Neural cell (in vitro differentiated cells): ENCODE results near the gene FGF14. TPM values are rescaled to one million over a fixed set of nuclear protein-coding genes. Genes with fewer than 3 reads are reported as not detected.

Experiments used
- H2AFZ ChIP-seq: fragments of 200-600, 300-800 bp; sonication (generic), shearing (Covaris generic); 2 replicates; pipeline ENCODE4 v1.6.0; 2014; ENCODE audit warnings: low read depth, mild to moderate bottlenecking, antibody characterized with exemption, low read length, moderate library complexity
- H3F3A ChIP-seq: fragments of 200-600 bp; shearing (Covaris generic); 2 replicates; pipeline ENCODE4 v1.6.1; 2016; ENCODE audit warnings: mild to moderate bottlenecking, moderate library complexity, mixed read lengths, antibody characterized with exemption, low read length; ENCODE audit not compliant: insufficient read depth, poor library complexity, severe bottlenecking
- H3K27ac ChIP-seq: fragments of 200-600, 300-800 bp; sonication (generic), shearing (Covaris generic); 2 replicates; pipeline ENCODE4 v1.5.1; 2014; ENCODE audit warnings: mild to moderate bottlenecking, low read length, moderate library complexity
- H3K27me3 ChIP-seq: fragments of 300-800, 200-600 bp; sonication (generic), shearing (Covaris generic); 2 replicates; pipeline ENCODE4 v1.6.0; 2014; ENCODE audit warnings: mild to moderate bottlenecking, low read depth, low read length, moderate library complexity; ENCODE audit not compliant: insufficient read depth
- H3K36me3 ChIP-seq: fragments of 300-800, 200-600 bp; sonication (generic), shearing (Covaris generic); 2 replicates; pipeline ENCODE4 v1.5.1; 2014; ENCODE audit warnings: mild to moderate bottlenecking, antibody characterized with exemption, low read length, moderate library complexity; ENCODE audit not compliant: insufficient read depth
- H3K4me2 ChIP-seq: fragments of 300-800, 200-600 bp; sonication (generic), shearing (Covaris generic); 2 replicates; pipeline ENCODE4 v1.6.0; 2014; ENCODE audit warnings: mild to moderate bottlenecking, low read length
- H3K4me3 ChIP-seq: fragments of 300-800, 200-600 bp; sonication (generic), shearing (Covaris generic); 2 replicates; pipeline ENCODE4 v1.5.1; 2014; ENCODE audit warnings: mild to moderate bottlenecking, low read length, moderate library complexity
- H3K79me2 ChIP-seq: fragments of 200-600 bp; shearing (Covaris generic); replicated peaks from 2 replicates; pipeline ENCODE4 v1.6.0; 2014; ENCODE audit warnings: mild to moderate bottlenecking, low read length, moderate library complexity; ENCODE audit not compliant: insufficient read depth
- H3K9ac ChIP-seq: fragments of 300-800, 200-600 bp; sonication (generic), shearing (Covaris generic); 2 replicates; pipeline ENCODE4 v1.6.1; 2016; ENCODE audit warnings: mild to moderate bottlenecking, low read length, mixed read lengths
- H3K9me2 ChIP-seq: fragments of 200-600 bp; shearing (Covaris generic); 2 replicates; pipeline ENCODE4 v1.6.1; 2016; ENCODE audit warnings: mild to moderate bottlenecking, low read length, mixed read lengths; ENCODE audit not compliant: insufficient read depth
- H3K9me3 ChIP-seq: fragments of 200-600, 300-800 bp; sonication (generic), shearing (Covaris generic); 2 replicates; pipeline ENCODE4 v1.6.1; 2016; ENCODE audit warnings: mild to moderate bottlenecking, mixed run types, low read length, moderate library complexity, mixed read lengths
- H4K20me1 ChIP-seq: fragments of 200-600 bp; shearing (Covaris generic); 2 replicates; pipeline ENCODE4 v1.6.1; 2016; ENCODE audit warnings: mild to moderate bottlenecking, mixed run types; ENCODE audit not compliant: insufficient read depth
- EP300 ChIP-seq: fragments of 450-650 bp; conservative IDR thresholded peaks from 2 replicates; pipeline ENCODE4 v1.6.1; 2014; ENCODE audit warnings: antibody characterized with exemption, mild to moderate bottlenecking, moderate library complexity; ENCODE audit not compliant: poor library complexity, severe bottlenecking
- EZH2 ChIP-seq: fragments of 200-600, 300-800 bp; shearing (Covaris generic), sonication (generic); IDR thresholded peaks from 2 replicates; pipeline ENCODE4 v1.6.1; 2014; ENCODE audit warnings: antibody characterized with exemption, low read length, borderline replicate concordance, mild to moderate bottlenecking; ENCODE audit not compliant: insufficient read depth, poor library complexity, severe bottlenecking
- MXI1 ChIP-seq: fragments of 450-650 bp; conservative IDR thresholded peaks from 2 replicates; pipeline ENCODE4 v1.6.1; 2014; ENCODE audit warnings: antibody characterized with exemption, mild to moderate bottlenecking; ENCODE audit not compliant: poor library complexity, severe bottlenecking
- POLR2AphosphoS5 ChIP-seq: IDR thresholded peaks from 2 replicates; pipeline ENCODE4 v1.6.1; 2012
- RAD21 ChIP-seq: fragments of 450-650 bp; conservative IDR thresholded peaks from 2 replicates; pipeline ENCODE4 v1.6.1; 2014; ENCODE audit warnings: antibody characterized with exemption, mild to moderate bottlenecking, moderate library complexity
- SMC3 ChIP-seq: fragments of 450-650 bp; conservative IDR thresholded peaks from 2 replicates; pipeline ENCODE4 v1.6.1; 2014; ENCODE audit warnings: antibody characterized with exemption, mild to moderate bottlenecking, moderate library complexity; ENCODE audit not compliant: poor library complexity
- TAF1 ChIP-seq: IDR thresholded peaks from 2 replicates; pipeline ENCODE4 v1.6.1; 2012; ENCODE audit warnings: low read depth
- polyA plus RNA-seq: library from polyadenylated mRNA; depleted of rRNA; stranded (reverse); fragments of >200 nt; gene quantifications from 2 replicates; pipeline ENCODE4 v1.2.3, GENCODE V29; 2014
- TF ChIP-seq, protein P1 (sequence below): IDR thresholded peaks from 2 replicates; pipeline ENCODE4 v1.6.1; 2012; ENCODE audit warnings: borderline replicate concordance
- TF ChIP-seq, protein P2 (sequence below): fragments of 450-650 bp; IDR thresholded peaks from 2 replicates; pipeline ENCODE4 v1.5.1; 2014; ENCODE audit warnings: antibody characterized with exemption, mild to moderate bottlenecking, moderate library complexity; ENCODE audit not compliant: poor library complexity, severe bottlenecking

FGF14 gene
- polyA plus RNA-seq, 1 donor from 2014 or later, result 36.4 TPM

DNA sequence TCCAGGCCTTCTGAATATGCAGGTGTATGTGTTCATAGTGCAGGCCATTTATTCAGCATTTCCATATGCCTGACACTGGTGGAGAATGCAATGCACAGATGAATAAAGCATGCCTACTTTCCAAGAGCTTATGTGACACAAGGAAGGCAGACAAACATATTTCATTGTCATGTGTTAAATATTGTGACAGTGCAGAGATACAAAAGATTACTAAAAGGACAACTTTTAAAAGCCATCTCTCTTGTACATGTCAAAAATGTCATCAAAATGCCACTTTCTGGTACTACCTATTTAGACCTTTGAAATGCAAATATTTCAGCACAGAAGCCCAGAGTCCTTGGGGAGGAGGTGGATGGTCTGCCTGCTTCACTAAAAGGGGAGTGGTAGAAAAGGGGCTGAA is 254.5 kb downstream of the FGF14 start:
- H3F3A ChIP-seq, result no peaks in the 10 kb centered on the region
- no peak overlapping the region for H2AFZ ChIP-seq
- H3K4me2 ChIP-seq, result no peak overlapping the region
- no peaks in the 10 kb centered on the region for H3K9me3 ChIP-seq
- no peaks in the 10 kb centered on the region for H3K79me2 ChIP-seq
- TF ChIP-seq SMC3, result no peak
- TF ChIP-seq, protein P1, sequence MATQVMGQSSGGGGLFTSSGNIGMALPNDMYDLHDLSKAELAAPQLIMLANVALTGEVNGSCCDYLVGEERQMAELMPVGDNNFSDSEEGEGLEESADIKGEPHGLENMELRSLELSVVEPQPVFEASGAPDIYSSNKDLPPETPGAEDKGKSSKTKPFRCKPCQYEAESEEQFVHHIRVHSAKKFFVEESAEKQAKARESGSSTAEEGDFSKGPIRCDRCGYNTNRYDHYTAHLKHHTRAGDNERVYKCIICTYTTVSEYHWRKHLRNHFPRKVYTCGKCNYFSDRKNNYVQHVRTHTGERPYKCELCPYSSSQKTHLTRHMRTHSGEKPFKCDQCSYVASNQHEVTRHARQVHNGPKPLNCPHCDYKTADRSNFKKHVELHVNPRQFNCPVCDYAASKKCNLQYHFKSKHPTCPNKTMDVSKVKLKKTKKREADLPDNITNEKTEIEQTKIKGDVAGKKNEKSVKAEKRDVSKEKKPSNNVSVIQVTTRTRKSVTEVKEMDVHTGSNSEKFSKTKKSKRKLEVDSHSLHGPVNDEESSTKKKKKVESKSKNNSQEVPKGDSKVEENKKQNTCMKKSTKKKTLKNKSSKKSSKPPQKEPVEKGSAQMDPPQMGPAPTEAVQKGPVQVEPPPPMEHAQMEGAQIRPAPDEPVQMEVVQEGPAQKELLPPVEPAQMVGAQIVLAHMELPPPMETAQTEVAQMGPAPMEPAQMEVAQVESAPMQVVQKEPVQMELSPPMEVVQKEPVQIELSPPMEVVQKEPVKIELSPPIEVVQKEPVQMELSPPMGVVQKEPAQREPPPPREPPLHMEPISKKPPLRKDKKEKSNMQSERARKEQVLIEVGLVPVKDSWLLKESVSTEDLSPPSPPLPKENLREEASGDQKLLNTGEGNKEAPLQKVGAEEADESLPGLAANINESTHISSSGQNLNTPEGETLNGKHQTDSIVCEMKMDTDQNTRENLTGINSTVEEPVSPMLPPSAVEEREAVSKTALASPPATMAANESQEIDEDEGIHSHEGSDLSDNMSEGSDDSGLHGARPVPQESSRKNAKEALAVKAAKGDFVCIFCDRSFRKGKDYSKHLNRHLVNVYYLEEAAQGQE, result no peak
- no peak for TF ChIP-seq RAD21
- TF ChIP-seq EP300, result peak; percentile 98
- TF ChIP-seq EZH2, result no peak
- peak; percentile 94 for TF ChIP-seq POLR2AphosphoS5
- TF ChIP-seq, protein P2, sequence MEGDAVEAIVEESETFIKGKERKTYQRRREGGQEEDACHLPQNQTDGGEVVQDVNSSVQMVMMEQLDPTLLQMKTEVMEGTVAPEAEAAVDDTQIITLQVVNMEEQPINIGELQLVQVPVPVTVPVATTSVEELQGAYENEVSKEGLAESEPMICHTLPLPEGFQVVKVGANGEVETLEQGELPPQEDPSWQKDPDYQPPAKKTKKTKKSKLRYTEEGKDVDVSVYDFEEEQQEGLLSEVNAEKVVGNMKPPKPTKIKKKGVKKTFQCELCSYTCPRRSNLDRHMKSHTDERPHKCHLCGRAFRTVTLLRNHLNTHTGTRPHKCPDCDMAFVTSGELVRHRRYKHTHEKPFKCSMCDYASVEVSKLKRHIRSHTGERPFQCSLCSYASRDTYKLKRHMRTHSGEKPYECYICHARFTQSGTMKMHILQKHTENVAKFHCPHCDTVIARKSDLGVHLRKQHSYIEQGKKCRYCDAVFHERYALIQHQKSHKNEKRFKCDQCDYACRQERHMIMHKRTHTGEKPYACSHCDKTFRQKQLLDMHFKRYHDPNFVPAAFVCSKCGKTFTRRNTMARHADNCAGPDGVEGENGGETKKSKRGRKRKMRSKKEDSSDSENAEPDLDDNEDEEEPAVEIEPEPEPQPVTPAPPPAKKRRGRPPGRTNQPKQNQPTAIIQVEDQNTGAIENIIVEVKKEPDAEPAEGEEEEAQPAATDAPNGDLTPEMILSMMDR, result no peak
- TF ChIP-seq TAF1, result no peak
- TF ChIP-seq MXI1, result no peak
- H3K9me2 ChIP-seq, result no peaks in the 10 kb centered on the region
- H3K9ac ChIP-seq, result no peak overlapping the region
- no peak overlapping the region for H3K4me3 ChIP-seq
- no peak overlapping the region for H3K27ac ChIP-seq
- no peaks in the 10 kb centered on the region for H4K20me1 ChIP-seq
- H3K27me3 ChIP-seq, result peaks cover 3% of the 10 kb centered on the region
- H3K36me3 ChIP-seq, result no peaks in the 10 kb centered on the region

DNA sequence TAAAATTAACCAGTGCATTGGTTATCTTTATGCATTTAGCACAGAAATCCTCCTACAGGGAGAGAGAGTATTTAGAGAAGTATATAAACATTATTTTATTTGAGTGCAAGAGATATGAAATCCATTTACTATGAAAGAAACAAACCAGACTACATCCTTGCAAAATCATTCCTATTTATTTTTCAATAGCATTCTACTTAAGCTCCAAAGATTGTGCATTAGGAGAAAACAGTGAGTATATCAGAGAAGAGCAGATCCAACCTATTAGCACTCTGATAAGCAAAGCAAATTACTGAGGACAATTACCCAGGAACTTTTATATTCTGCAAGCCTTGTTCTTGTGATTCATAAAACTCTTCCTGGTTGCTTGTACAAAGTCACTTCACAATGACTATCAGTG is 256.1 kb downstream of the FGF14 start:
- Histone ChIP-seq H3K27me3 (peaks cover 3% of the 10 kb centered on the region), H3K4me2 (no peak overlapping the region), H3K9me3 (no peaks in the 10 kb centered on the region), H3K27ac (no peak overlapping the region), H4K20me1 (no peaks in the 10 kb centered on the region), H3F3A (no peaks in the 10 kb centered on the region), H3K36me3 (no peaks in the 10 kb centered on the region), H3K9me2 (no peaks in the 10 kb centered on the region), H3K4me3 (no peak overlapping the region), H3K9ac (no peak overlapping the region), H3K79me2 (no peaks in the 10 kb centered on the region), H2AFZ (no peak overlapping the region)
- TF ChIP-seq MXI1 (no peak), EP300 (no peak), TAF1 (no peak), SMC3 (no peak), EZH2 (no peak), RAD21 (no peak), POLR2AphosphoS5 (no peak)
- TF ChIP-seq, protein P2, result no peak
- TF ChIP-seq, protein P1, result no peak
